ENCODE data around the gene PCK1.

Gene PCK1

DNA sequence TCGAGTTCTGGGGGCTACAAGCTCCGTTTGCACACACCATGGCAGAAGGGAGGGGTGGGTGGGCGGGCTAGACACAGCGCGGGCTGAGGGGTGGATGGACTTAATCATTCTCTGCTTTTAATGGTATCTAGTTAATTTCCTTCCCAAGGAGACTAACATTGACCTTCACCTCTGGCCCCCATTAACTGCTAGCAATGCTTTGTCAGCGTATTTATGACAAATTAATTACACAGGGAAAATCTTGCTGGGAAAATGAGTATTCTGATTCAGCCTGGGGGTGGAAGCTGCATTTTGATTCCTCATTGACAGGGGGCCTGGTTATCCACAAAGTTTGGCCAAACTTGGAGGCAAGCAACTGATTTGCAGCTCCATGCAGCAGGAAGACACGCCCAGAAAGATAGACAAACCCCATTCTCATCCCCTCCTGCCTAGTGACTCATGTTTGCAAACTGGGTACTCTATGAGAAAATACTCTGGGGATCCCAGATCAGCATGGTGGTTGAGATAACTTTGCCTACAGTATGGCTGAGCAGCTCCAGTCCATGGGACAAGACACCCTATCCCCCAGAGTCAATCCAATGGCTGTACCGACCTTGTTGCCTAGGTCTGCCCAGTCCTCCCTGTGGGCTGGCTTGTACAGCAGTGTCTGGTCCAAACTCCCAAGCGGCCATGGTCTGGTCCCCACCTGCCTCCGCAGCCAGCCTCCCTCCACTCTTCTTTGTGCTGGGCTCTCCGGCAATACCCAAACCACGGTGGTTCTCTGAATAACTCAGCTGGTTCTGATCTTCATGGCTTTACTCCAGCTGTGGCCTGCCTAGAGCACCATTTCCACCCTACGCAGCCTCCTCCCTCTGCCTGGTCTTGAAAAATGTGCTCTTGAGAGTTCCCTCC is 39.7 kb downstream of the PCK1 start:
- WGBS, 2 experiments (ENCODE audit: insufficient coverage in 2 of 2): 93 to 96% methylated on average over 6 to 7 of the region's 13 CpGs
- Histone ChIP-seq H3K9me3 (ENCODE audit: control insufficient read depth, low read length) (no peaks in the 10 kb centered on the region), H3K27ac (ENCODE audit: low read depth, low read length, severe bottlenecking) (no peak overlapping the region), H3K4me3 (ENCODE audit: extremely low read depth, insufficient read depth, low read length, poor library complexity, severe bottlenecking) (no peak overlapping the region), H3K36me3 (ENCODE audit: control insufficient read depth, insufficient read depth, low read length) (no peaks in the 10 kb centered on the region), H3K4me1 (ENCODE audit: control insufficient read depth, insufficient read depth, low read length, poor library complexity, severe bottlenecking) (no peaks in the 10 kb centered on the region)

DNA sequence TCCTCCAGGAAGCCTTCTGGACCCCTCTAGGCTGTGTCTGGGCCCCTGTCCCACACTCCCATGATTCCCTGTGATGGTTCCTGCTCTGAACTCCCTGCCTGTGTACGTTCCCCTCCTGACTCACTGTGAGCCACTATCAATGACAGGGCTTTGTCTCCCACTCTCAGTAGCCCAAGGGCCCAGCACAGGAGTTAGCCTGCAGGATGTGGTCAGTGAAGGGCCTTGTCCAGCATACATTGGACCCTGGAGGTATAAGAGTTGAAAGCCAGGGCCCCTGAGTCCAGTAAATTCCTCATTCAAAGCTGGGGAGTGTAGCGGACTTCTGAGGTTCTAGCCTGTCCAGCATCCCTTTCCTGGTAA is 40.3 kb downstream of the PCK1 start:
- H3K36me3 ChIP-seq (ENCODE audit: control insufficient read depth, insufficient read depth, low read length): no peaks in the 10 kb centered on the region
- H3K27ac ChIP-seq (ENCODE audit: low read depth, low read length, severe bottlenecking): no peak overlapping the region
- no peaks in the 10 kb centered on the region for H3K9me3 ChIP-seq (ENCODE audit: control insufficient read depth, low read length)
- H3K4me3 ChIP-seq (ENCODE audit: extremely low read depth, insufficient read depth, low read length, poor library complexity, severe bottlenecking): no peak overlapping the region
- no peaks in the 10 kb centered on the region for H3K4me1 ChIP-seq (ENCODE audit: control insufficient read depth, insufficient read depth, low read length, poor library complexity, severe bottlenecking)
- WGBS, 2 experiments (ENCODE audit: insufficient coverage in 2 of 2): 88 to 90% methylated on average over 1 to 2 of the region's 2 CpGs

DNA sequence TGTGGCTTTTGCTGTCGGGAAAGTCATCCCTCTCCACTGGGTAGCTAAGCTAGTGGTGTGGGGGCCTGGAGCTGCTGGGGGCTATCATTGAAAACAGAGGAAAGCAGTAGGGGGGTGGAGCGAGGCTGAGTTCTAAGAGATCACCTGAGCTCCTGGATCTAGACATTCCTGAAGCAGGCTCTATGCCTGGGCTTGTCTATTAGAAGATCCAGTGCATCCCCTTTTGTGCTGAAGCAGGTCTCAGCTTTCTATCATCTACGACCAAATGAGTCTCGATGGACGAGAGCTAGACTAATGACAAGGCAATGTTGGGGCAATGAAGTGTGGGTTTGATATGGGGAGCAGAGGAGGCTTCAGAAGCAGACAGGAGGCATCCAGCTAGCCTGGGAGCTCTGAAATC is 40.8 kb downstream of the PCK1 start:
- Histone ChIP-seq H3K4me1 (ENCODE audit: control insufficient read depth, insufficient read depth, low read length, poor library complexity, severe bottlenecking) (no peaks in the 10 kb centered on the region), H3K27ac (ENCODE audit: low read depth, low read length, severe bottlenecking) (no peak overlapping the region)
- 75 to 87% methylated on average over 5 of the region's 5 CpGs for WGBS, 2 experiments (ENCODE audit: insufficient coverage in 2 of 2)

DNA sequence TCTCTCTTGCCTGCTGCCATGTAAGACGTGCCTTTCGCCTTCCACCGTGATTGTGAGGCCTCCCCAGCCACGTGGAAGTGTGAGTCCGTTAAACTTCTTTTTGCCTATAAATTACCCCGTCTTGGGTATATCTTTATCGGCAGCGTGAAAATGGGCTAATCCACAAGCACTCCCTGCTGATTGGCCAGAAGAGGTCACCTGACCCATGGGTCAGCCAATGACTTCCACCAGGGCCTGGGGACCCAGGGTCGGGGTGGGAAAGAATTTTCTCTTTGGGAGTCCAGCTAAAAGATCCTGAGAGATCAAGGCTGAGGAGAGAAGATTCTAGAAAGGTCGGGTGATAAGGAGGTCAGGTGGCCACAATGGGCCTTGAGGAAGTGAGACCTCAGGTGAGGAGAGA is 42.2 kb downstream of the PCK1 start:
- no peaks in the 10 kb centered on the region for H3K4me1 ChIP-seq (ENCODE audit: control insufficient read depth, insufficient read depth, low read length, poor library complexity, severe bottlenecking)
- H3K4me3 ChIP-seq (ENCODE audit: extremely low read depth, insufficient read depth, low read length, poor library complexity, severe bottlenecking): no peak overlapping the region
- no peaks in the 10 kb centered on the region for H3K9me3 ChIP-seq (ENCODE audit: control insufficient read depth, low read length)
- 91 to 92% methylated on average over 9 of the region's 10 CpGs for WGBS, 2 experiments (ENCODE audit: insufficient coverage in 2 of 2)
- H3K36me3 ChIP-seq (ENCODE audit: control insufficient read depth, insufficient read depth, low read length): no peaks in the 10 kb centered on the region
- no peak overlapping the region for H3K27ac ChIP-seq (ENCODE audit: low read depth, low read length, severe bottlenecking)

More for the DNA sequence above, 40.8 kb downstream of the PCK1 start:
- Histone ChIP-seq H3K36me3 (ENCODE audit: control insufficient read depth, insufficient read depth, low read length) (no peaks in the 10 kb centered on the region), H3K9me3 (ENCODE audit: control insufficient read depth, low read length) (no peaks in the 10 kb centered on the region), H3K4me3 (ENCODE audit: extremely low read depth, insufficient read depth, low read length, poor library complexity, severe bottlenecking) (no peak overlapping the region)

DNA sequence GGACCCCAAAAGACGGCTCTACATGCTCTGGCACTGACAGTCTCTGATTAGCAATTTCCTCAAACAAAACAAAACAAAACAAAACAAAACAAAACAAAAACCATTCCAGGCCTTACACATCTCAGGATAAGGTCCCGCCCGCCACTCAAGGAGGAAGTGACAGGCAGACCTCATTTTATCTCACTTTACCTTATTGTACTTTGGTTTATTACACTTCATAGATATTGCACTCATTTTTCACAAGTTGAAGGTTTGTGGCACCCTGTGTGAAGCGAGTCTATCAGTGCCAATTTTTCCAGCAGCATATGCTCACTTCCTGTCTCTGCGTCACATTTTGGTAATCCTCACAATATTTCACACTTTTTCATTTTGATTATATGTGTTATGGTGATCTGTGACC is 44.1 kb downstream of the PCK1 start:
- 91 to 100% methylated on average over 2 to 4 of the region's 5 CpGs for WGBS, 2 experiments (ENCODE audit: insufficient coverage in 2 of 2)
- Histone ChIP-seq H3K4me3 (ENCODE audit: extremely low read depth, insufficient read depth, low read length, poor library complexity, severe bottlenecking) (no peak overlapping the region), H3K27ac (ENCODE audit: low read depth, low read length, severe bottlenecking) (no peak overlapping the region), H3K36me3 (ENCODE audit: control insufficient read depth, insufficient read depth, low read length) (no peaks in the 10 kb centered on the region), H3K9me3 (ENCODE audit: control insufficient read depth, low read length) (no peaks in the 10 kb centered on the region), H3K4me1 (ENCODE audit: control insufficient read depth, insufficient read depth, low read length, poor library complexity, severe bottlenecking) (no peaks in the 10 kb centered on the region)

DNA sequence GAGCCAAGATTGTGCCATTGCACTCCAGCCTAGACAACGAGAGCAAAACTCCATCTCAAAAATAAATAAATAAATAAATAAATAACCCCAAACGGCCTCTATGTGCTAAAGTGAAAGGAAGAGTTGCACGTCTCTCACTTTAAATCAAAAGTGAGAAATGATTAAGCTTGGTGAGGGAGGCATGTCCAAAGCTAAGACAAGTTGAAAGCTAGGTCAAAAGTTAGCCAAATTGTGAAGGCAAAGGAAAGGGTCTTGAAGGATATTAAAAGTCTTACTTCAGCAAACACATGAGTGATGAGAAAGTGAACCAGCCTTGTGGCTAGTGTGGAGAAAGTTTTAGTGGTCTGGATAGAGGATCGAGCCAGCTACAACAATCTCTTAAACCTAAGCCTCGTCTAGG is 45.0 kb downstream of the PCK1 start:
- Histone ChIP-seq H3K4me1 (ENCODE audit: control insufficient read depth, insufficient read depth, low read length, poor library complexity, severe bottlenecking) (no peaks in the 10 kb centered on the region), H3K27ac (ENCODE audit: low read depth, low read length, severe bottlenecking) (no peak overlapping the region), H3K9me3 (ENCODE audit: control insufficient read depth, low read length) (no peaks in the 10 kb centered on the region), H3K4me3 (ENCODE audit: extremely low read depth, insufficient read depth, low read length, poor library complexity, severe bottlenecking) (no peak overlapping the region), H3K36me3 (ENCODE audit: control insufficient read depth, insufficient read depth, low read length) (no peaks in the 10 kb centered on the region)
- WGBS, 2 experiments (ENCODE audit: insufficient coverage in 2 of 2): 100% methylated on average over 1 to 2 of the region's 5 CpGs

DNA sequence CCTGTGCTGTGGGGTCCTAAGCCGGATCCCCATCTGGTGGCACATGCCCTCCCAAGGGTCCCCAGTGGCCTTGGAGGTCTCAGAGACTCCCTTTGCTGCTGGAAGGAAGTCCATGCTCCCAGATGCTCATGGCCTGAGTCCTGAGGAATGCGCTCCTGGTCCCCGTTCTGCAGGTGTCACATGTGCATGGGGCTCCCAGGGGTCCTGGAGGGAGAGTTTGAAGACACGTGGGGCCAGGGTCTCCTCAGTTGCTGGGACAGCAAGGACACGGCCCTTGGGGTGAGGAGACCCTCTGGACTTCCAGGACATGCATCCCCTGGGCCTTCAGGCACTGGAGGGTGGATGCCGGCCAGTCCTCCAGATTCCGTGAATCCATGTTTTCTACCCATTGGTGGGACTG is 47.6 kb downstream of the PCK1 start:
- no peaks in the 10 kb centered on the region for H3K4me1 ChIP-seq (ENCODE audit: control insufficient read depth, insufficient read depth, low read length, poor library complexity, severe bottlenecking)
- WGBS, 2 experiments (ENCODE audit: insufficient coverage in 2 of 2): 80 to 95% methylated on average over 5 to 6 of the region's 7 CpGs

DNA sequence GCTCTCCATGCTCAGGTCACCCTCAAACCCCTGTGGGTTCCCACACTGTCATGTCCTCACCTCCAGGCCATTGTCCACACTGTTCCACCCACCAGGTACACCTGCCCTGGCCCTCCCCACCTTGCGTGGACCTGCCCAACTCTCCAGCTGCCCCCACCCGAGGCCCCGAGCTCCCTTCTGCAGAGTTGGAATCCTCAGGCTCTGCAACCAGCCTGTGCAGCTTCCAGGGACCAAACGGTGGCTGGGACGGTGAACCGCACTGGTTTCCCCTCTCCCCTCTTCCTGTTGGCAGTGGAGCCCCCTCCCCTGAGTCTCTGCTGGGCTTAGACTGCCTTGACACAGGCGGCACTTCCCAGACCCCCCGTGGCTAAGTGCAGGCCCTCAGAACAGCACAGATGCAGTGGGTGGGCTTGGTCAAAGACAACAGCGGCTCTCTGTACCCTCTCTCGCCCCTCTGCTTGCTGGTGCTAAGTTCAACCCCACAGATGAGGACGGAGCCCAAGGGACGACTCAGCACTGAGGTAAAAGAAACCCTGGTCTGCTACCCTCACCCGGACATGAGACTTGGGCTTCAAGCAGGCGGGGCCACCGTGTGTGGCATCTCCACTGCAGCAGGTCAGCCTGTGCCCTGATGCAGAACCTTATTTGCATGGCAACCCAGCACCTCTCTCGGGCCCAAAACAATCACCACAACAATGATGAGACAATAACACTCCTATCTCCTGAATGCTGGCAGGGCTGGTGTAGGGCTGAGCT is 48.4 kb downstream of the PCK1 start:
- no peak overlapping the region for H3K27ac ChIP-seq (ENCODE audit: low read depth, low read length, severe bottlenecking)
- 75 to 82% methylated on average over 9 to 16 of the region's 16 CpGs for WGBS, 2 experiments (ENCODE audit: insufficient coverage in 2 of 2)
- H3K4me3 ChIP-seq (ENCODE audit: extremely low read depth, insufficient read depth, low read length, poor library complexity, severe bottlenecking): no peak overlapping the region
- no peaks in the 10 kb centered on the region for H3K4me1 ChIP-seq (ENCODE audit: control insufficient read depth, insufficient read depth, low read length, poor library complexity, severe bottlenecking)
- H3K9me3 ChIP-seq (ENCODE audit: control insufficient read depth, low read length): no peaks in the 10 kb centered on the region
- H3K36me3 ChIP-seq (ENCODE audit: control insufficient read depth, insufficient read depth, low read length): no peaks in the 10 kb centered on the region

More for the DNA sequence above, 47.6 kb downstream of the PCK1 start:
- Histone ChIP-seq H3K9me3 (ENCODE audit: control insufficient read depth, low read length) (no peaks in the 10 kb centered on the region), H3K4me3 (ENCODE audit: extremely low read depth, insufficient read depth, low read length, poor library complexity, severe bottlenecking) (no peak overlapping the region), H3K27ac (ENCODE audit: low read depth, low read length, severe bottlenecking) (no peak overlapping the region), H3K36me3 (ENCODE audit: control insufficient read depth, insufficient read depth, low read length) (no peaks in the 10 kb centered on the region)

DNA sequence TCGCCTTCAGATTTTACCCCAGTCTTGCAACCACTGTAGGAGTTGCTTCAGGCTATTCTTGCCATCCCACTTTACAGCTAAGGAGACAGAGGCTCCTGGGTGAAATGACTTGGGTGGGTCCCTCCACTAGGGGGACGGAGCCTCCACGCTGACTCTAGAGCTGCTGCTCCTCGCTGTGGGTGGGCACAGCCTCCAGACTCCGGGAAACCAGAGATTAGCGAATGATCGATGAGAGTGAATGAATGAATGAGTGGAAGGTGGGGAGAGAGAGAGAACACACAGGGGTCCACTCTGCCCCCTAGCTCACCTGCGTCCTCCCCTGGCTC is 48.9 kb downstream of the PCK1 start:
- Histone ChIP-seq H3K27ac (ENCODE audit: low read depth, low read length, severe bottlenecking) (no peak overlapping the region), H3K4me1 (ENCODE audit: control insufficient read depth, insufficient read depth, low read length, poor library complexity, severe bottlenecking) (no peaks in the 10 kb centered on the region), H3K4me3 (ENCODE audit: extremely low read depth, insufficient read depth, low read length, poor library complexity, severe bottlenecking) (no peak overlapping the region), H3K9me3 (ENCODE audit: control insufficient read depth, low read length) (no peaks in the 10 kb centered on the region), H3K36me3 (ENCODE audit: control insufficient read depth, insufficient read depth, low read length) (no peaks in the 10 kb centered on the region)
- 89 to 100% methylated on average over 2 to 6 of the region's 8 CpGs for WGBS, 2 experiments (ENCODE audit: insufficient coverage in 2 of 2)

DNA sequence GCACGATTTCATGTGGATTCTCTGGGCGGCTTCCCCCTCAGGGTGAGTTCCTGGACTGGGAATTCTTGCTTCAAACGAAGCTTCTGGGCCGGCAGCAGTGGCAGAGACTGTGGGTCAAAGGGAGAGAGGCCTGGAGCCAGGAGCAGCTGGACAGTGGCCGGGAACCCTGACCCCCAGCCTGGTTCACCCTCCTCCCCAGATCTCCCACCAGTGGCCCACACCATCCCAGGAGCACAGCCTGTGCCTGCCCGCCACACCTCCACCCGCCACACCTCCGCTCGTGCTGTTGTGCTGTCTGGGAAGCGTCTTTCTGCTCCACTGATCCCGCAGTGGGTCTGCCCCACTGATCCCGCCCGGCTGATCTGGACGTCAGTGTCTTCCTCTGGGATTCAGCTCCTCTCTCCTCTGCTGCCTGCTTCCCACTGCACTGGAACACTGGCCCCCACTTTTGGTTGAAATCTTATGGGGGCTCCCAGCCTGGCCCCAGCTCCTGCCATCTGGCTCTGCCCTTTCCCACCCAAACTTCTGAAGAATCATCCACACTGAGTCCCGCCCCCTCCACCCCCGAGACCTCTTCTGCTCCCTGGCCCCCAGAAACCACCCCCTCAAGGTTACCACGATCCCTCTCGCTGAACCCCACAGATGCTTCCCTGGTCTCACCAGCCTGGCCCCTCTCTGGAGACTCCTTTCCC is 49.5 kb downstream of the PCK1 start:
- Histone ChIP-seq H3K4me1 (ENCODE audit: control insufficient read depth, insufficient read depth, low read length, poor library complexity, severe bottlenecking) (no peaks in the 10 kb centered on the region), H3K27ac (ENCODE audit: low read depth, low read length, severe bottlenecking) (no peak overlapping the region), H3K4me3 (ENCODE audit: extremely low read depth, insufficient read depth, low read length, poor library complexity, severe bottlenecking) (no peak overlapping the region), H3K9me3 (ENCODE audit: control insufficient read depth, low read length) (no peaks in the 10 kb centered on the region), H3K36me3 (ENCODE audit: control insufficient read depth, insufficient read depth, low read length) (no peaks in the 10 kb centered on the region)
- WGBS, 2 experiments (ENCODE audit: insufficient coverage in 2 of 2): 85 to 88% methylated on average over 7 to 15 of the region's 18 CpGs

Data from mesodermal cell (in vitro differentiated cells).